Activated CD4-positive, alpha-beta T cell treated with anti-CD3 and anti-CD28 coated beads for 4 hours (primary cell): ENCODE results near the gene CYYR1.
"Not testable (repeated sequence)": the region's sequence is repeated elsewhere in the genome, so short reads cannot be mapped to it uniquely, and the experiment has no call there.

Source experiments
- DNase-seq, 2 donors: peaks; one replicate each; pipeline ENCODE4 v3.0.0-alpha.2; 2020

The CYYR1 gene

GRCh38 chr21:26487981-26488480, 85.1 kb downstream of the CYYR1 start:
- no peak for DNase-seq

- no peak for DNase-seq
Measured at GRCh38 chr21:26473471-26473870, 99.6 kb downstream of the CYYR1 start.

- no peak for DNase-seq
Measured at GRCh38 chr21:26471099-26471471, 102.0 kb downstream of the CYYR1 start.

GRCh38 chr21:26470351-26471098, 102.6 kb downstream of the CYYR1 start:
- no peak for DNase-seq

GRCh38 chr21:26469789-26470188, 103.3 kb downstream of the CYYR1 start:
- DNase-seq, result no peak

GRCh38 chr21:26465916-26466315, 107.2 kb downstream of the CYYR1 start:
- no peak for DNase-seq

GRCh38 chr21:26461500-26461899, 111.6 kb downstream of the CYYR1 start:
- DNase-seq, result no peak

GRCh38 chr21:26460621-26461020, 112.5 kb downstream of the CYYR1 start:
- DNase-seq, result no peak

- not testable (repeated sequence) for DNase-seq
Measured at GRCh38 chr21:26458854-26459253, 114.2 kb downstream of the CYYR1 start.

- DNase-seq, result no peak
Measured at GRCh38 chr21:26457817-26458216, 115.3 kb downstream of the CYYR1 start.

GRCh38 chr21:26453267-26453666, 119.8 kb downstream of the CYYR1 start:
- DNase-seq, result no peak

GRCh38 chr21:26451081-26451740, 121.9 kb downstream of the CYYR1 start:
- no peak for DNase-seq

GRCh38 chr21:26449161-26449560, 123.9 kb downstream of the CYYR1 start:
- DNase-seq, result no peak

- DNase-seq, result no peak
Measured at GRCh38 chr21:26448751-26449150, 124.3 kb downstream of the CYYR1 start.

- no peak for DNase-seq
Measured at GRCh38 chr21:26447932-26448475, 125.1 kb downstream of the CYYR1 start.

GRCh38 chr21:26445440-26445839, 127.6 kb downstream of the CYYR1 start:
- no peak for DNase-seq

- no peak for DNase-seq
Measured at GRCh38 chr21:26444646-26445045, 128.4 kb downstream of the CYYR1 start.

GRCh38 chr21:26443867-26444266, 129.2 kb downstream of the CYYR1 start:
- no peak for DNase-seq

- no peak for DNase-seq
Measured at GRCh38 chr21:26443291-26443690, 129.8 kb downstream of the CYYR1 start.

GRCh38 chr21:26441149-26441548, 131.9 kb downstream of the CYYR1 start:
- DNase-seq, result no peak

- no peak for DNase-seq
Measured at GRCh38 chr21:26438976-26439375, 134.1 kb downstream of the CYYR1 start.

- no peak for DNase-seq
Measured at GRCh38 chr21:26437326-26438009, 135.6 kb downstream of the CYYR1 start.

- DNase-seq, result no peak
Measured at GRCh38 chr21:26433386-26433785, 139.7 kb downstream of the CYYR1 start.

- DNase-seq, result no peak
Measured at GRCh38 chr21:26432410-26432809, 140.7 kb downstream of the CYYR1 start.
